Mucosa of descending colon (tissue), 3 donors: Measurements from ENCODE around the gene YLPM1. TPM values are rescaled to one million over a fixed set of nuclear protein-coding genes. Genes with fewer than 3 reads are reported as not detected.

Experiments
- ATAC-seq: fragments of 200-7000 bp; cut with Tn5 transposase; one replicate; pipeline ENCODE4 v1.9.1; 2020; ENCODE audit warnings: mild to moderate bottlenecking, moderate library complexity
- DNase-seq, 3 donors: peaks; one replicate each; pipeline ENCODE4 v3.0.0-alpha.2; 2020
- H3K36me3 ChIP-seq: fragments of 200-600 bp; one replicate; pipeline ENCODE4 v1.8.0; 2021; ENCODE audit warnings: low read depth, mild to moderate bottlenecking
- H3K4me1 ChIP-seq: fragments of 200-600 bp; one replicate; pipeline ENCODE4 v1.8.0; 2021; ENCODE audit warnings: low read depth, mild to moderate bottlenecking
- H3K4me3 ChIP-seq: fragments of 200-600 bp; one replicate; pipeline ENCODE4 v1.8.0; 2021; ENCODE audit warnings: mild to moderate bottlenecking
- H3K9me3 ChIP-seq: fragments of 200-600 bp; one replicate; pipeline ENCODE4 v1.8.0; 2021; ENCODE audit warnings: mild to moderate bottlenecking
- CTCF ChIP-seq: fragments of 200-600 bp; IDR thresholded peaks from one replicate; pipeline ENCODE4 v1.8.0; 2022; ENCODE audit warnings: antibody characterized with exemption, mild to moderate bottlenecking
- intact Hi-C, 2 donors: fragments of 100-400 bp; cut with DNase I in 1 of 2; cut with micrococcal nuclease in 1 of 2; formaldehyde crosslinking; loops; one replicate each; pipeline versions ENCODE4 v1.11.0 to v1.11.1; 2022; cut with DNase I, micrococcal nuclease
- total RNA-seq, 3 donors: library from RNA; stranded (reverse); fragmentation: NEBNext Ultra II Directional in 2 of 3; extraction: Animal tissue kit (Norgen Biotek cat#: 25700) in 2 of 3; gene quantifications; one replicate each; pipeline versions ENCODE4 v1.2.1 to v1.2.4, GENCODE V29; 2021 to 2023
- donor health status: DM: no; HTN: no; CAD: no; lungs with moderate emphysema.
- donor health status: DM: no; HTN: no; CAD: no.
- donor health status: DM: no; HTN: yes; CAD: no.

YLPM1 gene
- total RNA-seq, 3 donors from 2014 or later, result 42.1 to 59.7 (median 48.9) TPM

- ATAC-seq (no peak), DNase-seq (no peak)
- intact Hi-C loops, result no loop called here
- Histone ChIP-seq H3K4me1 (no peaks in the 10 kb centered on the region), H3K36me3 (peaks cover 5% of the 10 kb centered on the region), H3K4me3 (no peak overlapping the region), H3K9me3 (no peaks in the 10 kb centered on the region)
- no peak for TF ChIP-seq CTCF
Observed at GRCh38 chr14:74821267-74821915, 58.3 kb downstream of the YLPM1 start.

GRCh38 chr14:74824997-74825396, 61.9 kb downstream of the YLPM1 start:
- no peak for ATAC-seq

GRCh38 chr14:74826574-74826973, 63.5 kb downstream of the YLPM1 start:
- no peak for TF ChIP-seq CTCF
- no peak for DNase-seq
- no peaks in the 10 kb centered on the region for H3K9me3 ChIP-seq
- H3K4me3 ChIP-seq, result no peak overlapping the region
- no peak for ATAC-seq
- H3K36me3 ChIP-seq, result peaks cover 2% of the 10 kb centered on the region
- H3K4me1 ChIP-seq, result no peaks in the 10 kb centered on the region
- intact Hi-C loops, result no loop called here

More at GRCh38 chr14:74824997-74825396, 61.9 kb downstream of the YLPM1 start:
- TF ChIP-seq CTCF, result no peak
- no peak overlapping the region for H3K4me3 ChIP-seq
- intact Hi-C loops, result no loop called here
- H3K4me1 ChIP-seq, result no peaks in the 10 kb centered on the region
- peaks cover 5% of the 10 kb centered on the region for H3K36me3 ChIP-seq
- no peaks in the 10 kb centered on the region for H3K9me3 ChIP-seq
- no peak for DNase-seq

- no peak overlapping the region for H3K4me3 ChIP-seq
- ATAC-seq, result no peak
- no peak for TF ChIP-seq CTCF
- DNase-seq, result no peak
- no peaks in the 10 kb centered on the region for H3K36me3 ChIP-seq
- no peaks in the 10 kb centered on the region for H3K4me1 ChIP-seq
- intact Hi-C loops, result no loop called here
- no peaks in the 10 kb centered on the region for H3K9me3 ChIP-seq
Observed at GRCh38 chr14:74829251-74829650, 66.1 kb downstream of the YLPM1 start.

- Histone ChIP-seq H3K4me1 (no peaks in the 10 kb centered on the region), H3K36me3 (no peaks in the 10 kb centered on the region), H3K9me3 (no peaks in the 10 kb centered on the region), H3K4me3 (no peak overlapping the region)
- ATAC-seq (no peak), DNase-seq (no peak)
- TF ChIP-seq CTCF, result no peak
- intact Hi-C loops, result no loop called here
Observed at GRCh38 chr14:74832849-74833248, 69.7 kb downstream of the YLPM1 start.
